Memory B cell (primary cell): ENCODE results near the gene PKM.
"Not testable (repeated sequence)": the region's sequence is repeated elsewhere in the genome, so short reads cannot be mapped to it uniquely, and the experiment has no call there.

Experiments
- ATAC-seq: fragments of 150-1000 bp; cut with Tn5 transposase; 2 replicates; pipeline ENCODE4 v1.10.0; 2021; ENCODE audit warnings: low read depth, mild to moderate bottlenecking, moderate library complexity
- DNase-seq, 2 donors: peaks; one replicate each; pipeline ENCODE4 v3.0.0; 2022; ENCODE audit warnings: low spot score in 2 of 2
- H3K27ac Mint-ChIP-seq: one replicate; pipeline ENCODE4 v1.8.0; 2022; ENCODE audit warnings: mild to moderate bottlenecking, moderate library complexity, mixed read lengths
- H3K27me3 Mint-ChIP-seq: one replicate; pipeline ENCODE4 v1.8.0; 2022; ENCODE audit warnings: mixed read lengths
- H3K36me3 Mint-ChIP-seq: one replicate; pipeline ENCODE4 v1.8.0; 2022; ENCODE audit warnings: mild to moderate bottlenecking, mixed read lengths
- H3K4me1 Mint-ChIP-seq: one replicate; pipeline ENCODE4 v1.8.0; 2022; ENCODE audit warnings: mixed read lengths
- H3K4me3 Mint-ChIP-seq: one replicate; pipeline ENCODE4 v1.8.0; 2022; ENCODE audit warnings: mild to moderate bottlenecking, moderate library complexity, mixed read lengths
- H3K9me3 Mint-ChIP-seq: one replicate; pipeline ENCODE4 v1.8.0; 2022; ENCODE audit warnings: mixed read lengths

The PKM gene

DNA sequence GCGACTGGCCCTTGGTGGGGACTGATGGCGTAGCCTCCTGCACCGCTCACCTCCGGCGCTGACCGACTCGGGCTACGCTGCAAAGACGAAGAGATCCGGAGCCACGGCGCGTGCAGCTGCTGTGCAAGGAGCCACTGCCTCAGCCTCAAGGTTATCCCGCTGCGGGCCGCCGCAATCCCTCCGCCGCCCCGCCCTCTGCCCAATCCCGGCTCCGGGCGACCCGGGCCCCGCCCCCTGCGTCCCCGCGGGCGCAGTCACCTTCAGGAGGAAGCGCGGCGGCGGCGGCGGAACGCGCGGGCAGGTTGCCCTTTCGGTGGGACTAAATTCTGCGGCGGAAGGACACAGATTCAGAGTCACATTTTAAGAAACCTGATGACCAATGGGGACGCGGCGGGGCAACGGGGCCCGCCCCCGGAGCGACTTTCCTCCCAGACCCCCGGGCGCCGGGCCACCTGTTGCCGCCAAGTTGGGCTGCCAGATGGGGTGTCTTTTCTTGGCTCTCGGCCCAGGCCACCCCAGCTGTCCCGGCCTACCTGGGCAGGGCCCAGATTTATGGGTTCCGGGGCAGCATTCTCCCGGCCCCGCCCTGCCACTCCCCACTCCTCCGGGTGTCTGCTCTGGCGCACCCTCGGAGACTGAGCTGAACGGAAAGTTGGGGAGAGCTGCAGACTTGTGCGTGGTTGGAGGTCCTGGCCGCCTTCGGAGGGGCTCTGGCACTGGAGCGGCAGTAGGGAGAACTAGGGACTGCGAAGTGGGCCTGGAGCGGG is at the start of gene PKM:
Gene PKM (minus strand): TSS at position 125 of the 767 bp plus-strand sequence. CDS start 12,093 bp downstream, outside the sequence.
- Mint-ChIP-seq H3K27me3 (no peaks in the 10 kb centered on the region), H3K4me1 (peaks cover 33% of the 10 kb centered on the region), H3K36me3 (peaks cover 3% of the 10 kb centered on the region), H3K4me3 (peak within 1 kb of the TSS; percentile 99), H3K9me3 (no peaks in the 10 kb centered on the region), H3K27ac (peak within 1 kb of the TSS; percentile 97)
- peak; percentile 86 to 88 for DNase-seq
- peak; percentile 38 for ATAC-seq

- H3K4me1 Mint-ChIP-seq, result no peaks in the 10 kb centered on the region
- H3K4me3 Mint-ChIP-seq, result no peak overlapping the region
- ATAC-seq (no peak), DNase-seq (no peak)
- no peak overlapping the region for H3K27ac Mint-ChIP-seq
- no peaks in the 10 kb centered on the region for H3K36me3 Mint-ChIP-seq
- H3K9me3 Mint-ChIP-seq, result no peaks in the 10 kb centered on the region
- no peaks in the 10 kb centered on the region for H3K27me3 Mint-ChIP-seq
These were observed 49.8 kb upstream of the PKM start for GRCh38 chr15:72280751-72281150.

- no peaks in the 10 kb centered on the region for H3K36me3 Mint-ChIP-seq
These were observed 47.7 kb upstream of the PKM start for GRCh38 chr15:72278737-72279136.

GRCh38 chr15:72276326-72276700 is 45.3 kb upstream of the PKM start:
- Mint-ChIP-seq H3K4me1 (peaks cover 14% of the 10 kb centered on the region), H3K27me3 (no peaks in the 10 kb centered on the region), H3K36me3 (no peaks in the 10 kb centered on the region), H3K9me3 (no peaks in the 10 kb centered on the region), H3K27ac (no peak overlapping the region), H3K4me3 (no peak overlapping the region)
- ATAC-seq, result no peak
- no peak for DNase-seq

More at GRCh38 chr15:72278737-72279136, 47.7 kb upstream of the PKM start:
- Mint-ChIP-seq H3K9me3 (no peaks in the 10 kb centered on the region), H3K27me3 (no peaks in the 10 kb centered on the region), H3K4me1 (peaks cover 3% of the 10 kb centered on the region), H3K4me3 (no peak overlapping the region), H3K27ac (no peak overlapping the region)
- ATAC-seq, result no peak
- no peak for DNase-seq

DNA sequence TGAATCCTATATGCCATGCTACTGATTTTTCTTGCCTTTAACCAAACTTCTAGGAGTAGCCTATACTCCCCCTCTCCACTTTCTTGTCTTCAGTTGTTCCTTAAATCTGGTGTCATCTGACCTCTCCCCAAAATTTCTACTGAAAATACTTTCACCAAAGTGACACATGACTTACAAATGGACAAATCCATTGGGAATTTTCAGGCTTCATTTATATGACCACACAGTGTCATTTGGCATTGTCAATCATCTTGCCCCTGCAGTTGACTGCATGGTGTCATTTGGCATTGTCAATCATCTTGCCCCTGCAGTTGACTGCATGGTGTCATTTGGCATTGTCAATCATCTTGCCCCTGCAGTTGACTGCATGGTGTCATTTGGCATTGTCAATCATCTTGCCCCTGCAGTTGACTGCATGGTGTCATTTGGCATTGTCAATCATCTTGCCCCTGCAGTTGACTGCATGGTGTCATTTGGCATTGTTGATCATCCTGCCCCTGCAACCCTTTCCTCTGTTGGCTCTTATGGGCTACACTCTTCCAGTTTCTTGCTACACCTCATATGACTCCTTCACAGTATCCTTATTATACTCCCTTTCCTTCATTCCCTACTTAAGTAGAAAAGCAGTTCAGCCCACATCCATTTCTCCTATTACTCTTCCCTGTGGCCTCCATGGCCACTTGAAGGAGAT is 44.8 kb upstream of the PKM start:
- H3K4me1 Mint-ChIP-seq, result peaks cover 17% of the 10 kb centered on the region
- H3K36me3 Mint-ChIP-seq, H3K27ac Mint-ChIP-seq, DNase-seq, H3K27me3 Mint-ChIP-seq, ATAC-seq, H3K4me3 Mint-ChIP-seq, H3K9me3 Mint-ChIP-seq: not testable (repeated sequence)

DNA sequence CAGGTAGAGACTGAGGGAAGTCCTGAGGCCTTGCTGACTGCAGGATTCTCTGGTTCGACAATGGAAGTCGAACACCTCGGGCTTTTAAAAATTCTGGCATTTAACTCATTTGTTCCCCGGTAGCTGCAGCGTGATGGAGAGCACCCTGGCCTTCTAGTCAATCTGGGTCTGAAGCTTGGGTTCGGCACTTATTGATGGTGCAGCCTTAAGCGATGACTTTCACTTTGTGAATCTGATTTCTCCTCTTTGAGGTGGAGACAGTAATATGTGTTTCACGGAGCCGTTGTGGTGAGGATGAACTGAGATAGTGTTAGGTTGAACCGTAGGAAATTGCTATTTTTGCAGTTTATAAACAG is 42.0 kb upstream of the PKM start:
- Mint-ChIP-seq H3K27ac (peak overlapping the region; percentile 94), H3K27me3 (no peaks in the 10 kb centered on the region), H3K36me3 (peaks cover 6% of the 10 kb centered on the region), H3K9me3 (no peaks in the 10 kb centered on the region), H3K4me3 (peak overlapping the region; percentile 81), H3K4me1 (peaks cover 27% of the 10 kb centered on the region)
- ATAC-seq (no peak), DNase-seq (no peak)

DNA sequence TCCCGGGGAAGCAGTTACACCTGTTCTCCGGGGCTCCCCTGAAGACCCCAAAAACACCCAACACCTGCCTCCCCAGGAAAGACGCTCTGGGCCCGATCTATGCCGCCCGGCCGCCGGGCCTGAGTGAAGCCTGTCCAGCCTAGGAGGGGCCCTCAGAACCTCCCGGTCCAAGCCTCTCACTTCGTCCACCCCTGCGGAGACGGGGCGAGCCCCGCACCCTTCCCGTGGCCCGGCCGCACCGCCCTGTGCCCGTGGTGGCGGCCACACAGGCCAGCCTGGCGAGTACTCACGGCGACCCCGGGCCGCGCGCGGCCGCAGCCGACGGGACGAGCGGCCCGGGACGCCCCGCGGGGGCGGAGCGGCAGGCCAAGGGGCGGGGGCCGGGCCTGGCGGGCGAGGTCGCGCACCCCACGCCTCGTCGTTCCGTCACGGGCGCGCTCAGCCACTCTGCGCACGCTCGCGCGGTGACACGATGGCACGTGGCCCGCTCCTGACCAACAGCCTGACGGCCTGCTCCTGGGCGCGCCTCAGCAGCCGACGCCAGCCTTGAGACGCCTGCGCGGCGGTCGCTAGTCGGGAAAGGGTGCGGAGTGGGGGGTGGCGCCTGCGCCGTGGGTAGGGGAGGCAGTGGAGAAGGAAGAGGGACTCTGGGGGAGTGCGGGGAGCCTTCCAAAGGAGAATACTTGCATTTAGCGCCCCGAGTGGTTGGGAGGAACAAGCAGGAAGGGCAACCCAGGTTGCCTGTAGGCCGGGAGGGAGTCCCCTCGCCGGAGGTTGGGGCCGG is 41.4 kb upstream of the PKM start, which contains the start of gene PARP6:
Gene PARP6 (minus strand): TSS at position 342 of the 784 bp plus-strand sequence. CDS start 5,077 bp downstream, outside the sequence.
- peaks cover 6% of the 10 kb centered on the region for H3K36me3 Mint-ChIP-seq
- peak; percentile 92 for ATAC-seq
- peak within 1 kb of the TSS; percentile 90 for H3K4me3 Mint-ChIP-seq
- H3K27ac Mint-ChIP-seq, result peak within 1 kb of the TSS; percentile 94
- peaks cover 27% of the 10 kb centered on the region for H3K4me1 Mint-ChIP-seq
- H3K27me3 Mint-ChIP-seq, result no peaks in the 10 kb centered on the region
- no peaks in the 10 kb centered on the region for H3K9me3 Mint-ChIP-seq
- peak; percentile 86 to 95 for DNase-seq

- Mint-ChIP-seq H3K27ac (peak overlapping the region; percentile 18), H3K27me3 (no peaks in the 10 kb centered on the region), H3K36me3 (peaks cover 10% of the 10 kb centered on the region), H3K9me3 (no peaks in the 10 kb centered on the region), H3K4me1 (peaks cover 27% of the 10 kb centered on the region), H3K4me3 (peak overlapping the region; percentile 90)
- ATAC-seq (peak; percentile 3), DNase-seq (no peak)
These were observed 40.9 kb upstream of the PKM start for GRCh38 chr15:72271895-72272212.

DNA sequence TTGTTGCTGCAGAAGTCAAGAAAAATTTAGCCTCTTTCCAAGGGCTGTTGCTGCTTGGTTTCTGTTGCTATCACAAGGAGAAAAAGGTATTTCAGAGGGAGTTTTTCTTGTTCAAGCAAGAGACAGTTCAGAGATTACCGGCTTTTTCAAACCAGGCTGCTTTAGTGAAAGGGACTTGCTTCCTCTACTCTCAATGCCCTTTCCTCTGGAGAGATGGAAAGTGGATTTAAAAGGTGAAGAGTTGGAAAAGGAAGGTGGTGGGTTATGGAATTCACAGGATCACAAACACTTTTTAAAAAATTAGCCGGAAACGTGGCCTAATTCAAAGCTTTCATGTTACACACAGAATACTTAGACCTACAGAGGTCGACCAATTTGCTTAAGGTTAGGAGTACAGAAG is 40.2 kb upstream of the PKM start:
- H3K4me1 Mint-ChIP-seq, result peaks cover 27% of the 10 kb centered on the region
- peaks cover 13% of the 10 kb centered on the region for H3K36me3 Mint-ChIP-seq

GRCh38 chr15:72269739-72270138 is 38.7 kb upstream of the PKM start:
- ATAC-seq, result no peak
- Mint-ChIP-seq H3K9me3 (no peaks in the 10 kb centered on the region), H3K27me3 (no peaks in the 10 kb centered on the region), H3K4me1 (peaks cover 27% of the 10 kb centered on the region), H3K27ac (no peak overlapping the region), H3K4me3 (no peak overlapping the region), H3K36me3 (peaks cover 20% of the 10 kb centered on the region)
- no peak for DNase-seq

More for the DNA sequence above, 40.2 kb upstream of the PKM start:
- no peak for ATAC-seq
- Mint-ChIP-seq H3K27me3 (no peaks in the 10 kb centered on the region), H3K27ac (peak overlapping the region; percentile 18), H3K9me3 (no peaks in the 10 kb centered on the region), H3K4me3 (peak overlapping the region; percentile 90)
- no peak for DNase-seq

DNA sequence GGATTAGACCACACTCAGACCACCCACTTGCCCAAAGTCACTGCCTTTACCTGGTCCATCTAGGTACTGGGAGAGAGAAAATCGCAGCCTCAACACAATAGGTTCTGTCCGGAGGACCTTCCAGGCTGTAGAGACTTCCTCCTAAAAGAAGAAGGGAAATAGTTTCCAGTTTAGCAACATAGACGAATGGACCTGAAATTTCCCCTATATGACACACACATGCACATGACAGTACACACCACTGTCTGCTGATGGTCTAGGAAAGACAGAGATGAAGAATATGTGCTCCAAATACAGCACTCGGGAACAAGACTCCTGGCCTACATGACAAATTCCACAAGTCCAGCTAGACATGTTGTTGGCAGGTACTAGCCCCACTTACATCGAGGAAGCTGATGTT is 34.0 kb upstream of the PKM start:
- Mint-ChIP-seq H3K27me3 (no peaks in the 10 kb centered on the region), H3K4me1 (peaks cover 13% of the 10 kb centered on the region), H3K4me3 (no peak overlapping the region), H3K9me3 (no peaks in the 10 kb centered on the region), H3K36me3 (peaks cover 50% of the 10 kb centered on the region), H3K27ac (no peak overlapping the region)
- DNase-seq (no peak), ATAC-seq (no peak)

DNA sequence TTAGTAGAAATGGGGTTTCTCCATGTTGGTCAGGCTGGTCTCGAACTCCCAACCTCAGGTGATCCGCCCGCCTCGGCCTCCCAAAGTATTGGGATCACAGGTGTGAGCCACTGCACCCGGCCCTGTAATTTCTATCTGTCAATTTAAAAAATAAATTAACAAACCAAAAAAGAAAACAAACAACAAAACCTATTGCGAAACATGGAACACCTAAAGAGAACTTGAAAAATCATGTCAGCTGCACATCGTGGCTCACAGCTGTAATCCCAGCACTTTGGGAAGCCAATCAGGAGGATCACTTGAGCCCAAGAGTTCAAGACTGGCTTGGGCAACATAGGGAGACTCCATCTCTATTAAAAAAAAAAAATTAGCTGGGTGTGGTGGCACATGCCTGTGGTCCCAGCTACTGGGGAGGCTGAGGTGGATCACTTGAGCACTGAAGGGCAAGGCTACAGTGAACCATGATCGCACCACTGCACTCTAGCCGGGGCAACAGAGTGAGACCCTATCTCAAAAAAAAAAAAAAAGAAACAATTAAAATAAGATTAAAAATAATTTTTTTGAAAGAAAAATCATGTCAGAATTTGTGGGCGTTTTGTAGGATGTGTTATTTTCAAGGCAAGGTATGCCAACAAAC is 21.8 kb upstream of the PKM start:
- no peaks in the 10 kb centered on the region for H3K9me3 Mint-ChIP-seq
- no peaks in the 10 kb centered on the region for H3K4me1 Mint-ChIP-seq
- H3K27ac Mint-ChIP-seq, result no peak overlapping the region
- peaks cover 31% of the 10 kb centered on the region for H3K36me3 Mint-ChIP-seq
- H3K4me3 Mint-ChIP-seq, result no peak overlapping the region
- H3K27me3 Mint-ChIP-seq, result no peaks in the 10 kb centered on the region
- ATAC-seq, result no peak
- DNase-seq, result no peak

- no peak overlapping the region for H3K27ac Mint-ChIP-seq
- no peaks in the 10 kb centered on the region for H3K9me3 Mint-ChIP-seq
- ATAC-seq (no peak), DNase-seq (no peak)
- no peaks in the 10 kb centered on the region for H3K4me1 Mint-ChIP-seq
- H3K4me3 Mint-ChIP-seq, result no peak overlapping the region
- H3K36me3 Mint-ChIP-seq, result peaks cover 25% of the 10 kb centered on the region
- no peaks in the 10 kb centered on the region for H3K27me3 Mint-ChIP-seq
These were observed 18.3 kb upstream of the PKM start for GRCh38 chr15:72249142-72249810.
